OCI-LY1 (cell line): ENCODE measurements around the gene CHST7.

ENCODE experiments used
- H2AFZ ChIP-seq: fragments of 200-600 bp; sonication (generic), shearing (Covaris generic); 2 replicates; pipeline ENCODE4 v1.6.0; 2014; ENCODE audit warnings: antibody characterized with exemption, mild to moderate bottlenecking, low read length
- H3F3A ChIP-seq: fragments of 200-600 bp; sonication (generic), shearing (Covaris generic); 2 replicates; pipeline ENCODE4 v1.6.0; 2014; ENCODE audit warnings: mild to moderate bottlenecking, antibody characterized with exemption, low read length, moderate library complexity; ENCODE audit not compliant: insufficient read depth
- H3K27ac ChIP-seq: fragments of 200-600 bp; sonication (generic); 2 replicates; pipeline ENCODE4 v1.5.1; 2014; ENCODE audit warnings: low read length, mixed run types, mild to moderate bottlenecking, low read depth; ENCODE audit not compliant: poor library complexity, severe bottlenecking
- H3K27me3 ChIP-seq: fragments of 200-600 bp; sonication (generic); 2 replicates; pipeline ENCODE4 v1.6.0; 2014; ENCODE audit warnings: antibody characterized with exemption, mild to moderate bottlenecking, low read length, moderate library complexity; ENCODE audit not compliant: insufficient read depth
- H3K36me3 ChIP-seq: fragments of 200-600 bp; sonication (generic); 2 replicates; pipeline ENCODE4 v1.6.1; 2014; ENCODE audit warnings: mild to moderate bottlenecking, antibody characterized with exemption, low read length, moderate library complexity, mixed read lengths; ENCODE audit not compliant: insufficient read depth
- H3K4me1 ChIP-seq: fragments of 200-600 bp; sonication (generic); 2 replicates; pipeline ENCODE4 v1.5.1; 2014; ENCODE audit warnings: mild to moderate bottlenecking, low read length, moderate library complexity; ENCODE audit not compliant: insufficient read depth, severe bottlenecking
- H3K4me2 ChIP-seq: fragments of 200-600 bp; sonication (generic), shearing (Covaris generic); 2 replicates; pipeline ENCODE4 v1.6.1; 2014; ENCODE audit warnings: low read length
- H3K4me3 ChIP-seq: fragments of 200-600 bp; sonication (generic); 2 replicates; pipeline ENCODE4 v1.5.1; 2014; ENCODE audit warnings: low read length, low read depth, mild to moderate bottlenecking, mixed read lengths; ENCODE audit not compliant: poor library complexity, severe bottlenecking
- H3K79me2 ChIP-seq: fragments of 200-600 bp; shearing (Covaris generic); 2 replicates; pipeline ENCODE4 v1.6.1; 2016; ENCODE audit warnings: mixed run types, low read length, mixed read lengths; ENCODE audit not compliant: insufficient read depth
- H3K9ac ChIP-seq: fragments of 200-600 bp; sonication (generic), shearing (Covaris generic); 2 replicates; pipeline ENCODE4 v1.6.1; 2014; ENCODE audit warnings: mild to moderate bottlenecking, low read length, mixed read lengths
- H3K9me2 ChIP-seq: fragments of 200-600 bp; sonication (generic), shearing (Covaris generic); 2 replicates; pipeline ENCODE4 v1.6.1; 2014; ENCODE audit warnings: low read depth, mild to moderate bottlenecking, low read length, mixed read lengths
- H3K9me3 ChIP-seq: fragments of 200-600 bp; shearing (Covaris generic); 2 replicates; pipeline ENCODE4 v1.6.1; 2014; ENCODE audit warnings: low read length, mixed read lengths
- H4K20me1 ChIP-seq: fragments of 200-600 bp; sonication (generic), shearing (Covaris generic); 2 replicates; pipeline ENCODE4 v1.6.0; 2016; ENCODE audit warnings: mild to moderate bottlenecking, low read length; ENCODE audit not compliant: insufficient read depth
- EZH2 ChIP-seq: fragments of 200-600 bp; sonication (generic), shearing (Covaris generic); IDR thresholded peaks from 2 replicates; pipeline ENCODE4 v1.8.0; 2017; ENCODE audit warnings: borderline replicate concordance, mixed run types, mild to moderate bottlenecking, antibody characterized with exemption, low read length, moderate library complexity, mixed read lengths
- TF ChIP-seq, protein P1 (sequence below): fragments of 200-600 bp; sonication (generic), shearing (Covaris generic); IDR thresholded peaks from 2 replicates; pipeline ENCODE4 v1.5.1; 2017; ENCODE audit warnings: mild to moderate bottlenecking, antibody characterized with exemption, low read length, moderate library complexity, mixed read lengths

The CHST7 gene

DNA sequence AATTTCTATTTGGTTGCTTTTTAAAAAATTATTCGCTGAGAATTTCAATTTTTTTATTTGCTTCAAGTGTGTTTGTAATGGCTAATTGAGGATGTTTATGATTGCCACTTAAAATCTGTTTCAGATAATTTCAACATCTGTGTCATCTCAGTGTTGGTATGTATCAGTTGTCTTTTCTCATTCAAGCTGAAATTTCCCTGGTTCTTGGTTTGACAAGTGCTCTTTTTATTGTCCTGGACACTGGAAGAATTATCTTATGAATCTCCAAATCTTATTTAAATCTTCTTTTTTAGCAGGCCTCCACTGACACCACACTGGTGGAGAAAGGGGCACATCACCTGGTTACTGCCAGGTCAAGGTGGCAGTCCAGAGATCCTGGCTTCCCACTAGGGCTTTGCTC, 21.5 kb downstream of the CHST7 start:
- no peaks in the 10 kb centered on the region for H3K9me2 ChIP-seq
- no peaks in the 10 kb centered on the region for H3K79me2 ChIP-seq
- no peak overlapping the region for H3K4me2 ChIP-seq
- H3K4me3 ChIP-seq: no peak overlapping the region
- peaks cover 5% of the 10 kb centered on the region for H3K36me3 ChIP-seq
- no peaks in the 10 kb centered on the region for H3K4me1 ChIP-seq
- H2AFZ ChIP-seq: no peak overlapping the region
- no peaks in the 10 kb centered on the region for H3K9me3 ChIP-seq
- H3K9ac ChIP-seq: no peak overlapping the region
- H3F3A ChIP-seq: no peaks in the 10 kb centered on the region
- no peaks in the 10 kb centered on the region for H4K20me1 ChIP-seq
- no peaks in the 10 kb centered on the region for H3K27me3 ChIP-seq
- TF ChIP-seq EZH2: no peak
- TF ChIP-seq, protein P1, sequence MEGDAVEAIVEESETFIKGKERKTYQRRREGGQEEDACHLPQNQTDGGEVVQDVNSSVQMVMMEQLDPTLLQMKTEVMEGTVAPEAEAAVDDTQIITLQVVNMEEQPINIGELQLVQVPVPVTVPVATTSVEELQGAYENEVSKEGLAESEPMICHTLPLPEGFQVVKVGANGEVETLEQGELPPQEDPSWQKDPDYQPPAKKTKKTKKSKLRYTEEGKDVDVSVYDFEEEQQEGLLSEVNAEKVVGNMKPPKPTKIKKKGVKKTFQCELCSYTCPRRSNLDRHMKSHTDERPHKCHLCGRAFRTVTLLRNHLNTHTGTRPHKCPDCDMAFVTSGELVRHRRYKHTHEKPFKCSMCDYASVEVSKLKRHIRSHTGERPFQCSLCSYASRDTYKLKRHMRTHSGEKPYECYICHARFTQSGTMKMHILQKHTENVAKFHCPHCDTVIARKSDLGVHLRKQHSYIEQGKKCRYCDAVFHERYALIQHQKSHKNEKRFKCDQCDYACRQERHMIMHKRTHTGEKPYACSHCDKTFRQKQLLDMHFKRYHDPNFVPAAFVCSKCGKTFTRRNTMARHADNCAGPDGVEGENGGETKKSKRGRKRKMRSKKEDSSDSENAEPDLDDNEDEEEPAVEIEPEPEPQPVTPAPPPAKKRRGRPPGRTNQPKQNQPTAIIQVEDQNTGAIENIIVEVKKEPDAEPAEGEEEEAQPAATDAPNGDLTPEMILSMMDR: no peak
- H3K27ac ChIP-seq: no peak overlapping the region

DNA sequence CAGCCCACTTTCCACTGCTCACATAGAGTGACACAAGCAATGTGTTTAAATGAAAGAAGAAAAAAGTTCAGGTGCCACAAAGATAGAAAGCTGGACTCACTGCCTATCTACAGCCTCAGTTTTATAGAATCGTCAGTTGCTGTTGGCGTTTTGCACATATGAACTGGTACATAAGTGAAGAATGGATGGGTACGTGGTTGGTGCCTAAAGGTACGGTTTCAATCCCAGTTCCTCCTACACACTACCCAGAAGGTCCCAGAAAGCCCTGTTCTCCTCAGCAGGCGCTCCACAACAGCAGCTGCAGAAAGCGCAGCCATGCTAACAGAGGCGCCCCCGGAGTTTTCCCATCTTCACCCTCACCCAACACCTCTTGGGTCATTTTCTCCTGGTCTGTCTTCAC, 23.6 kb downstream of the CHST7 start:
- no peaks in the 10 kb centered on the region for H3K27me3 ChIP-seq
- TF ChIP-seq, protein P1: no peak
- TF ChIP-seq EZH2: no peak
- no peak overlapping the region for H3K4me3 ChIP-seq

DNA sequence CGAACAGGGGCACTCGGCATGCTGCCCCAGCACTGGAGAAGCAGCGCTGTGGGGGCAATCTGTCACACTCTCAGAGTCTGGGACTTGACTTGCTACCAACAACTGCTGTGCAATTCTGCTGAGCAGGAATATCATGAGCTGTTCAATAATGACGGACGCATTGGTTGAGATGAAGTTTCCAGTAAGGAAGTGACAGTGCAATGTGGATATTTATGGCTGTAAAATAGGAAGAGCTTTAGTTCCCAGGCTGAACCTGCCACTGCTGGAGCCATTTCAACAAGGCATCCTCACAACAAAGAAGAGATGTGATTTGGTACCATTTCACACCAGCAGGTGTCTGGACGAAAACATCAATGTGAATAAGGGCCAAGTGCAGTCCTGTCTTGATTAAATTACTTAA, 24.2 kb downstream of the CHST7 start:
- no peak overlapping the region for H3K9ac ChIP-seq
- no peaks in the 10 kb centered on the region for H3K27me3 ChIP-seq
- no peak overlapping the region for H3K27ac ChIP-seq
- H3K4me3 ChIP-seq: no peak overlapping the region
- H3K4me1 ChIP-seq: no peaks in the 10 kb centered on the region
- no peaks in the 10 kb centered on the region for H4K20me1 ChIP-seq
- H3K9me3 ChIP-seq: no peaks in the 10 kb centered on the region
- H3K36me3 ChIP-seq: peaks cover 23% of the 10 kb centered on the region
- TF ChIP-seq, protein P1: no peak
- TF ChIP-seq EZH2: no peak
- H3K9me2 ChIP-seq: no peaks in the 10 kb centered on the region
- H3F3A ChIP-seq: no peaks in the 10 kb centered on the region
- H3K79me2 ChIP-seq: no peaks in the 10 kb centered on the region
- no peak overlapping the region for H3K4me2 ChIP-seq
- H2AFZ ChIP-seq: no peak overlapping the region

More for the DNA sequence above, 23.6 kb downstream of the CHST7 start:
- Histone ChIP-seq H3K9ac (no peak overlapping the region), H3K36me3 (peaks cover 19% of the 10 kb centered on the region), H3K79me2 (no peaks in the 10 kb centered on the region), H3K27ac (no peak overlapping the region), H3K9me2 (no peaks in the 10 kb centered on the region), H4K20me1 (no peaks in the 10 kb centered on the region), H2AFZ (no peak overlapping the region), H3F3A (no peaks in the 10 kb centered on the region), H3K9me3 (no peaks in the 10 kb centered on the region), H3K4me1 (no peaks in the 10 kb centered on the region), H3K4me2 (no peak overlapping the region)
